PC-3 (cell line): ENCODE data around the gene BTNL3. TPM values are rescaled to one million over a fixed set of nuclear protein-coding genes. Genes with fewer than 3 reads are reported as not detected.
"Not testable (repeated sequence)": the region's sequence is repeated elsewhere in the genome, so short reads cannot be mapped to it uniquely, and the experiment has no call there.

Source experiments
- ATAC-seq: fragments of 200-7000 bp; cut with Tn5 transposase; 2 replicates; pipeline ENCODE4 v1.9.1; 2020; ENCODE audit warnings: mild to moderate bottlenecking, moderate library complexity
- BruUV-seq: library from RNA; stranded (reverse); fragments of 400-500 nt; replicated peaks from 2 replicates; lab custom pipeline; 2021; lab: Mats Ljungman, UMichigan
- CTCF ChIA-PET: fragments of 300-600 bp; sonication (Branson Sonifier 250); formaldehyde crosslinking; loops from one replicate; lab custom pipeline; 2022; ENCODE audit warnings: antibody characterized with exemption; lab: Charles Lee
- POLR2A ChIA-PET: fragments of 300-600 bp; sonication (Branson Sonifier 250); formaldehyde crosslinking; loops from one replicate; lab custom pipeline; 2022; ENCODE audit warnings: antibody characterized with exemption; ENCODE audit not compliant: unreplicated experiment; lab: Charles Lee
- DNase-seq: peaks from one replicate; pipeline ENCODE4 v3.0.0-alpha.2; 2015
- H2AFZ ChIP-seq: fragments of 300-600 bp; sonication (generic); 2 replicates; pipeline ENCODE4 v1.6.0; 2016; ENCODE audit warnings: antibody characterized with exemption, low read length
- H3F3A ChIP-seq: fragments of 300-600 bp; sonication (generic); one replicate; pipeline ENCODE4 v1.6.0; 2017; ENCODE audit warnings: antibody characterized with exemption, low read length, control low read depth, mild to moderate bottlenecking; ENCODE audit not compliant: unreplicated experiment
- H3K27ac ChIP-seq: fragments of 300-600 bp; sonication (generic); 2 replicates; pipeline ENCODE4 v1.5.1; 2016; ENCODE audit warnings: mild to moderate bottlenecking, low read length
- H3K27me3 ChIP-seq: fragments of 300-600 bp; sonication (generic); 2 replicates; pipeline ENCODE4 v1.6.1; 2016; ENCODE audit warnings: low read length, mixed read lengths
- H3K36me3 ChIP-seq: fragments of 300-600 bp; sonication (generic); 2 replicates; pipeline ENCODE4 v1.6.1; 2016; ENCODE audit warnings: low read depth, mixed run types, low read length, mixed read lengths
- H3K4me1 ChIP-seq: fragments of 300-600 bp; sonication (generic); 2 replicates; pipeline ENCODE4 v1.5.1; 2016; ENCODE audit warnings: low read length; ENCODE audit not compliant: insufficient read depth
- H3K4me2 ChIP-seq: fragments of 300-600 bp; sonication (generic); 2 replicates; pipeline ENCODE4 v1.6.0; 2016; ENCODE audit warnings: low read length
- H3K4me3 ChIP-seq: fragments of 300-600 bp; sonication (generic); 2 replicates; pipeline ENCODE4 v1.5.1; 2016; ENCODE audit warnings: mild to moderate bottlenecking, low read length, mixed read lengths
- H3K79me2 ChIP-seq: fragments of 300-600 bp; sonication (generic); 2 replicates; pipeline ENCODE4 v1.6.1; 2017; ENCODE audit warnings: low read length, mixed read lengths
- H3K9ac ChIP-seq: fragments of 300-600 bp; sonication (generic); 2 replicates; pipeline ENCODE4 v1.6.0; 2016; ENCODE audit warnings: mild to moderate bottlenecking, low read length
- H3K9me2 ChIP-seq: fragments of 300-600 bp; sonication (generic); replicated peaks from 2 replicates; pipeline ENCODE4 v1.6.1; 2016; ENCODE audit warnings: mixed run types, low read length, mixed read lengths
- H3K9me3 ChIP-seq: fragments of 300-600 bp; sonication (generic); 2 replicates; pipeline ENCODE4 v1.6.1; 2016; ENCODE audit warnings: low read length, mixed read lengths
- H4K20me1 ChIP-seq: fragments of 300-600 bp; sonication (generic); 2 replicates; pipeline ENCODE4 v1.6.1; 2016; ENCODE audit warnings: low read length, mixed read lengths
- CTCF ChIP-seq: fragments of 300-600 bp; sonication (generic); conservative IDR thresholded peaks from 2 replicates; pipeline ENCODE4 v1.5.1; 2017; ENCODE audit warnings: antibody characterized with exemption, low read depth, mild to moderate bottlenecking, low read length
- EZH2 ChIP-seq: fragments of 300-600 bp; sonication (generic); IDR thresholded peaks from one replicate; pipeline ENCODE4 v1.6.1; 2017; ENCODE audit warnings: antibody characterized with exemption, mild to moderate bottlenecking, low read length; ENCODE audit not compliant: unreplicated experiment
- EZH2phosphoT487 ChIP-seq: fragments of 300-600 bp; sonication (generic); IDR thresholded peaks from 2 replicates; pipeline ENCODE4 v1.6.1; 2018; ENCODE audit warnings: mild to moderate bottlenecking, antibody characterized with exemption, low read length, borderline replicate concordance
- intact Hi-C: fragments of 100-400 bp; cut with micrococcal nuclease; formaldehyde crosslinking; loops from 2 replicates; pipeline ENCODE4 v1.9.0; 2023
- total RNA-seq: library from RNA; depleted of rRNA; stranded (reverse); fragments of >200 nt; gene quantifications from 2 replicates; pipeline ENCODE4 v1.2.3, GENCODE V29; 2014

Gene BTNL3
- total RNA-seq, 1 experiment from 2014 or later: not detected

GRCh38 chr5:181044662-181045305 is 56.1 kb downstream of the BTNL3 start:
- no peak for TF ChIP-seq EZH2
- TF ChIP-seq CTCF: no peak
- TF ChIP-seq EZH2phosphoT487: no peak
- ATAC-seq: no peak
- Histone ChIP-seq H3K27ac (no peak overlapping the region), H3K9me2 (no peaks in the 10 kb centered on the region), H3K4me2 (no peak overlapping the region), H3K4me1 (no peaks in the 10 kb centered on the region), H3K79me2 (no peaks in the 10 kb centered on the region), H3K9ac (no peak overlapping the region), H3K27me3 (peaks cover 40% of the 10 kb centered on the region), H3F3A (no peaks in the 10 kb centered on the region), H4K20me1 (no peaks in the 10 kb centered on the region), H3K36me3 (no peaks in the 10 kb centered on the region), H3K4me3 (no peak overlapping the region), H2AFZ (no peak overlapping the region), H3K9me3 (no peaks in the 10 kb centered on the region)
- intact Hi-C loops: loop anchor here (5.0 kb wide), 1 partner anchor 108 kb away; no protein-coding TSS in a partner anchor
- no TSS peak for BruUV-seq
- ChIA-PET POLR2A (no interaction called here), CTCF (interaction anchor here (0.5 kb wide), 1 partner anchor 71 kb away, joined by 5 read pairs; no protein-coding TSS in a partner anchor)
- no peak for DNase-seq

GRCh38 chr5:181045316-181045715 is 56.7 kb downstream of the BTNL3 start:
- Histone ChIP-seq H3F3A (no peaks in the 10 kb centered on the region), H3K36me3 (no peaks in the 10 kb centered on the region), H3K4me2 (no peak overlapping the region), H3K79me2 (no peaks in the 10 kb centered on the region), H3K27ac (no peak overlapping the region), H2AFZ (no peak overlapping the region), H4K20me1 (no peaks in the 10 kb centered on the region), H3K4me3 (no peak overlapping the region), H3K9me2 (no peaks in the 10 kb centered on the region), H3K4me1 (no peaks in the 10 kb centered on the region), H3K27me3 (peaks cover 39% of the 10 kb centered on the region), H3K9me3 (no peaks in the 10 kb centered on the region), H3K9ac (no peak overlapping the region)
- no peak for TF ChIP-seq EZH2phosphoT487
- TF ChIP-seq CTCF: no peak
- TF ChIP-seq EZH2: no peak
- intact Hi-C loops: no loop called here
- DNase-seq (no peak), ATAC-seq (no peak)
- no TSS peak for BruUV-seq
- ChIA-PET CTCF (no interaction called here), POLR2A (no interaction called here)

- BruUV-seq, H3K4me3 ChIP-seq, CTCF ChIA-PET, intact Hi-C loops, H3K4me1 ChIP-seq, H3K36me3 ChIP-seq, POLR2A ChIA-PET, H3K79me2 ChIP-seq, H4K20me1 ChIP-seq, H2AFZ ChIP-seq, ATAC-seq, H3K4me2 ChIP-seq, DNase-seq, H3F3A ChIP-seq, H3K27ac ChIP-seq, H3K9me2 ChIP-seq, H3K9me3 ChIP-seq, H3K9ac ChIP-seq: not testable (repeated sequence)
- peaks cover 34% of the 10 kb centered on the region for H3K27me3 ChIP-seq
These were observed 57.2 kb downstream of the BTNL3 start for GRCh38 chr5:181045857-181046256.
